Body of pancreas (tissue), 4 donors: ENCODE data around the gene TCF12. TPM values are rescaled to one million over a fixed set of nuclear protein-coding genes. Genes with fewer than 3 reads are reported as not detected.

ENCODE experiments used
- ATAC-seq: fragments of 150-250 bp; one replicate; pipeline ENCODE4 v1.9.1; 2016
- DNase-seq, 4 donors: peaks; one replicate each; pipeline ENCODE4 v3.0.0-alpha.2; 2019
- H3K27ac ChIP-seq, 4 donors: fragments of 200-600 bp; sonication (generic); 1 replicate in 3 of 4; 2 replicates in 1 of 4; pipeline versions ENCODE4 v1.5.1 to v1.6.1; 2016 to 2019; ENCODE audit warnings: mild to moderate bottlenecking in 1 of 4, mixed read lengths in 1 of 4, moderate library complexity in 1 of 4
- H3K27me3 ChIP-seq, 2 donors: fragments of 200-600 bp; sonication (generic); one replicate each; pipeline ENCODE4 v1.6.0; 2016; ENCODE audit warnings: mild to moderate bottlenecking in 1 of 2
- H3K36me3 ChIP-seq, 2 donors: fragments of 200-600 bp; sonication (generic); replicated peaks in 1 of 2; 2 replicates each; pipeline ENCODE4 v1.5.1; 2016; ENCODE audit warnings: low read depth in 2 of 2; ENCODE audit not compliant: insufficient read depth in 1 of 2
- H3K4me1 ChIP-seq: fragments of 200-600 bp; sonication (generic); one replicate; pipeline ENCODE4 v1.6.0; 2016
- H3K4me3 ChIP-seq, 2 donors: fragments of 200-600 bp; sonication (generic); 1 replicate in 1 of 2; 2 replicates in 1 of 2; pipeline ENCODE4 v1.5.1; 2016 to 2019
- H3K9me3 ChIP-seq, 3 donors: fragments of 200-600 bp; sonication (generic); 1 replicate in 2 of 3; 2 replicates in 1 of 3; pipeline ENCODE4 v1.5.1; 2016
- POLR2A ChIP-seq, 3 donors: fragments of 450-650 bp; IDR thresholded peaks; one replicate each; pipeline ENCODE4 v1.6.1; 2016; ENCODE audit warnings: antibody characterized with exemption in 3 of 3, mild to moderate bottlenecking in 2 of 3
- WGBS, 2 donors: methylation state at CpG; one replicate each; pipeline ENCODE4 v1.1.5; 2017; 5-methylcytosine and 5-hydroxymethylcytosine counted together
- intact Hi-C: fragments of 100-400 bp; cut with DNase I; formaldehyde crosslinking; loops from one replicate; pipeline ENCODE4 v1.15.1; 2023
- total RNA-seq, 2 donors: library from RNA; depleted of rRNA; stranded (reverse); fragments of >200 nt; gene quantifications; one replicate each; pipeline ENCODE4 v1.1.0, GENCODE V29; 2016
- TF ChIP-seq, protein P1 (sequence below), 7 experiments: fragments of 450-650 bp in 4 of 7; fragments of 200-600 bp in 3 of 7; sonication (generic) in 3 of 7; IDR thresholded peaks; one replicate each; pipeline ENCODE4 v1.5.1; 2016 to 2019; ENCODE audit warnings: antibody characterized with exemption in 7 of 7

The TCF12 gene
- total RNA-seq, 2 donors from 2014 or later, result 27.2 to 49.4 TPM

DNA sequence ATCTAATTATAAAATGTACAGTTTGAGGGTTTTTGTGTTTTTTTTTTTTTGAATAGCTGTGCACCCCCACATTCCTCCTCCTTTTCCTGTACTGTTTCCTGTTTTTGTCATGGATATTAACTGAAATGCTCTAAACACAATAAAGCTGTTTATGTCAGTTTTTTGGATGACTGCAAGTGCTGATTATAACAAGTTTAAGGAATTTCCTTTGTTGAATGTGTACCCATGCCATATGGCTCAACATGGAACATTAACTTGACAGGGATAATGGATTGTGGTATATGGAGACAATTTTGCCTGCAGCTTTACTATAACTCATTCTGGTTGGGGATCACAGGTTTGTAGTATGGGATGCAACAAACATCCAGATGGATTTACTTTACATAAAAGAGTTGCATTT lies 216.4 kb downstream of the TCF12 start:
- no peak for DNase-seq

DNA sequence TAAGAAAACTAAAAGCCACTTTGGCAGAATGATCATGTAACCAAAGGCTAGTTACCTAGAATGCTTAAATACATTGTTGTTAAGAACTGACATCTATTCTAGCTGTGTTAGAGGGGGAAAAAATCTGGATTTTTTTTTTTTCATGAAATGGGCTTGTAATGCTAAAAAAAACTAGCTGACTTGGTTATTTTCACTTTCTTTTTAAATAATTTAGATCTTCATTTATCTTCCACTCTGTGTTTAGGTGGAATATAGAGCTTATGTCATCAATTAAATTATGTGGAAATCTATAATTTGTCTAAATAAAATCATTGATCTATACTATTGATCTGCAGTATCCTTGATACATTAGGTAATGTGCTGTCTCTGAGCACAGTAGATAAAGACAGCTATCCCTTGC lies 217.4 kb downstream of the TCF12 start:
- ATAC-seq (no peak), DNase-seq (no peak)
- H3K36me3 ChIP-seq, result no peaks in the 10 kb centered on the region
- intact Hi-C loops, result no loop called here
- no peak overlapping the region for H3K27ac ChIP-seq
- H3K27me3 ChIP-seq, result no peaks in the 10 kb centered on the region
- peaks cover 14% of the 10 kb centered on the region for H3K4me1 ChIP-seq
- no peaks in the 10 kb centered on the region for H3K9me3 ChIP-seq
- no peak for TF ChIP-seq POLR2A (IDR thresholded peaks at IDR 0.05)
- TF ChIP-seq, protein P1, sequence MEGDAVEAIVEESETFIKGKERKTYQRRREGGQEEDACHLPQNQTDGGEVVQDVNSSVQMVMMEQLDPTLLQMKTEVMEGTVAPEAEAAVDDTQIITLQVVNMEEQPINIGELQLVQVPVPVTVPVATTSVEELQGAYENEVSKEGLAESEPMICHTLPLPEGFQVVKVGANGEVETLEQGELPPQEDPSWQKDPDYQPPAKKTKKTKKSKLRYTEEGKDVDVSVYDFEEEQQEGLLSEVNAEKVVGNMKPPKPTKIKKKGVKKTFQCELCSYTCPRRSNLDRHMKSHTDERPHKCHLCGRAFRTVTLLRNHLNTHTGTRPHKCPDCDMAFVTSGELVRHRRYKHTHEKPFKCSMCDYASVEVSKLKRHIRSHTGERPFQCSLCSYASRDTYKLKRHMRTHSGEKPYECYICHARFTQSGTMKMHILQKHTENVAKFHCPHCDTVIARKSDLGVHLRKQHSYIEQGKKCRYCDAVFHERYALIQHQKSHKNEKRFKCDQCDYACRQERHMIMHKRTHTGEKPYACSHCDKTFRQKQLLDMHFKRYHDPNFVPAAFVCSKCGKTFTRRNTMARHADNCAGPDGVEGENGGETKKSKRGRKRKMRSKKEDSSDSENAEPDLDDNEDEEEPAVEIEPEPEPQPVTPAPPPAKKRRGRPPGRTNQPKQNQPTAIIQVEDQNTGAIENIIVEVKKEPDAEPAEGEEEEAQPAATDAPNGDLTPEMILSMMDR (IDR thresholded peaks at IDR 0.05), result no peak
- no peak overlapping the region for H3K4me3 ChIP-seq

More for the DNA sequence above, 216.4 kb downstream of the TCF12 start:
- Histone ChIP-seq H3K27me3 (no peaks in the 10 kb centered on the region), H3K9me3 (no peaks in the 10 kb centered on the region), H3K36me3 (no peaks in the 10 kb centered on the region), H3K4me3 (no peak overlapping the region), H3K4me1 (peaks cover 14% of the 10 kb centered on the region), H3K27ac (no peak overlapping the region)
- ATAC-seq, result no peak
- intact Hi-C loops, result no loop called here
- no peak for TF ChIP-seq POLR2A (IDR thresholded peaks at IDR 0.05)
- TF ChIP-seq, protein P1 (IDR thresholded peaks at IDR 0.05), result no peak

DNA sequence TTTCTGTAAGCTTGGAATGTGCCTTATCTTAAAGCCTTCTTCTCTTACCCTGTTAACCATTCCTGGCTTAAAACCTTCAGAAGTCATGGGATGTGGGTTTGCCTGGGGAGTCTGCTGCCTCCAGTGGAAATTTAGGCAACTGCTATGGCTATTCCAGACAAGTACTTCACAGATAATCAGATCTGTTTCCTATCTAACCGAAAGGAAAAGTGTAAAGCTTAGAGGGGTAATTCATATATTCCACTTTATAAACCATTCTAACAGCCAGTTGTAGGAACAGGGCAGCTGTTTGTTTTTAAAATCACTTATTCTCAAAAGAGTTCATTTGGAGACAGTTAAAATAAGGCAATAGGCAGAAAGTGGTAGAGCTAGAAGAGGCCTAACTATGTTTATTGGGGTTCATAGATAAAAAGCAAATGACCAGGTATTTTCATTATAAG lies 219.9 kb downstream of the TCF12 start:
- Histone ChIP-seq H3K27me3 (no peaks in the 10 kb centered on the region), H3K4me3 (no peak overlapping the region), H3K27ac (no peak overlapping the region), H3K9me3 (no peaks in the 10 kb centered on the region), H3K4me1 (peaks cover 10% of the 10 kb centered on the region), H3K36me3 (no peaks in the 10 kb centered on the region)
- ATAC-seq, result peak; percentile 56
- peak in 3 of 4 donors; percentile 17 to 39 (median 26) for DNase-seq
- TF ChIP-seq, protein P1 (IDR thresholded peaks at IDR 0.05), result peak; percentile 30 to 66 (median 58)
- no peak for TF ChIP-seq POLR2A (IDR thresholded peaks at IDR 0.05)
- intact Hi-C loops, result no loop called here
- WGBS, 2 donors, result 3 to 5% methylated on average over 1 of the region's 1 CpG

DNA sequence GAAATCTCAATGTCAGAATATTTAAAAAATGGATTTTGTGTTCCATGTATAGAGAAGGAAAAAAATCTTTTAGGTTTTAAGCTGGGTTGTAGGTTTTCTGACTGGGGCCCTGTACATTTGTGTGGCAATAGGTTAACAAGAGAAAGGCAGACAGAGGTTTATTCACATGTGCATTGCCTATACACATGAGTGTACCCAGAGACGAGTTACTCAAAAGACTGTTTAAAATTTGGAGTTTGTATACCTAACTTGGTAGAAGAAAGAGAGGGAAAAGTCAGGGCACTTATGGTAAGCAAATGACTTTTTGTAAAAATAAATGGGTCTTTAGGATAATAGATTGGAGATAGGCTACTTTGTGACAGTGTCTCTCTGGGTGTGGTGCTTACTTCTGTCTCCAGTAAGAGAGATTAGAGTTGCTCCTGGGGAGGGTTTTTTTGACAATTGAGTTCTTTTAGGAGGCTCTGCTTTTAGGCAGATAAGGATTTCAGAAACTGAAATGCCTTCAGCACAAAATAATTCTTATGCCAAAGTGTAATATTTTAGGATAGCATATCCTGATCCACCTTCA lies 225.2 kb downstream of the TCF12 start:
- no peak overlapping the region for H3K27ac ChIP-seq
- ATAC-seq, result no peak
- H3K4me1 ChIP-seq, result peaks cover 5% of the 10 kb centered on the region
- TF ChIP-seq, protein P1 (IDR thresholded peaks at IDR 0.05), result no peak
- no peak for TF ChIP-seq POLR2A (IDR thresholded peaks at IDR 0.05)
- H3K27me3 ChIP-seq, result no peaks in the 10 kb centered on the region
- 71 to 85% methylated on average over 1 of the region's 1 CpG for WGBS, 2 donors
- H3K9me3 ChIP-seq, result no peaks in the 10 kb centered on the region
- intact Hi-C loops, result loop anchor here (10.0 kb wide), 1 partner anchor 171 kb away; no protein-coding TSS in a partner anchor
- DNase-seq, result no peak
- no peak overlapping the region for H3K4me3 ChIP-seq
- H3K36me3 ChIP-seq, result no peaks in the 10 kb centered on the region

DNA sequence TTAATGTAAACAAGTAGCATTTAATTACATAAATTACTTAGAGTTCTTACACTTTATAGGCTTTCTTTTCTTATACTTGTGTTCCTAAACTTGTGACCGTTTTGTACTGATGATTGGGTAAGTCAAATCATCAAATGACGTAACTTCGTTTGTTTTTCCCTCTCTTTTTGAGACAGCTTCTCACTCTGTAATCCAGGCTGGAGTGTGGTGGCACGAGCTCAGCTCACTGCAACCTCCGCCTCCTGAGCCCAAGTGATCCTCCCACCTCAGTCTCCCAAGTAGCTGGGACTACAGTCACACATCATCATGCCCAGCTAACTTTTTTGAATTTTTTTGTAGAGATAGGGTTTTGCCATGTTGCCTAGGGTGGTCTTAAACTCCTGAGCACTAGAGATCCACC lies 226.0 kb downstream of the TCF12 start:
- no peak overlapping the region for H3K27ac ChIP-seq
- peaks cover 5% of the 10 kb centered on the region for H3K4me1 ChIP-seq
- intact Hi-C loops, result loop anchor here (10.0 kb wide), 1 partner anchor 170 kb away; no protein-coding TSS in a partner anchor
- 64 to 65% methylated on average over 5 of the region's 5 CpGs for WGBS, 2 donors
- H3K4me3 ChIP-seq, result no peak overlapping the region
- DNase-seq (no peak), ATAC-seq (no peak)
- no peaks in the 10 kb centered on the region for H3K27me3 ChIP-seq
- H3K9me3 ChIP-seq, result no peaks in the 10 kb centered on the region
- no peaks in the 10 kb centered on the region for H3K36me3 ChIP-seq
- TF ChIP-seq POLR2A (IDR thresholded peaks at IDR 0.05), result no peak
- TF ChIP-seq, protein P1 (IDR thresholded peaks at IDR 0.05), result no peak
